ENCODE data around the gene NPAS3. TPM values are rescaled to one million over a fixed set of nuclear protein-coding genes. Genes with fewer than 3 reads are reported as not detected.

NPAS3 gene
- total and polyA plus RNA-seq, 10 donors: 0.13 to 9.5 (median 2.9) TPM

DNA sequence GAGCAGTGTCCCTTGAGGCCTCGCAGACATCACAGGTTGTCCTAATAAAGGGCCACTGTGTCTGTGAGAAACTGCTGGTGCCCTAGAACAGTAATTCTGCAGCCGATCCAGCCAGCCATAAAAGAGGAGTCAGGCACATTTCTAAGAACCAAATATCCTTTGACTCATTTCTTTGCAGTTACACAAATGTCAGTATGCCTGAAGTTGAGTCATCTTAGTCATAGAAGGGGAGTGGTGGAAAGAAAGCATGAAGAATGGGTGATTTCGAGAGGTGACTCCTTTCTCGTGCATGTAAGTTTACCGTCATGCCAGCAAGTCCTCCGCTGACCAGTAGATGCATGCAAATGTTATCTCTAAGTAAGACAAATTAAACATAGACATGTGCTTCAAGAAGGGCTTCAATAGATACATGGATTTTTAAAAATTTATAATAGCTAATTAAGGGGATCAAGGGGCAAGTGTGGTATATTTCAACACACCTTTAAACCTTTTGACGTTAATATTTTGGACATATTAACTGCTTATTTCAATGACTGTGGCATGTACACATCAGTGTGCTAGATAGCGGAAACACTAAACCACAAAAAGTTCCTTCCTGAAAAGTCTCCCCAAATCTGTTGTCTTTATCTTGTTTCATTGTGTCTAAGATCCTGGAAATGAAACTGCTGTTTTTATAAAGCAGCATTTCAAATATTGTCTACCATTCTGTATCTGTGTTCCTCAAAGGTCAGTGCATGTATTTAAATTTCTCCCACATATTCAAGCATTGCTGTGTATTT lies 497.4 kb downstream of the NPAS3 start:
- peaks cover 0 to 7% (median 0%) of the 10 kb centered on the region in 6 donors for H3K4me1 ChIP-seq
- H3K36me3 ChIP-seq: no peaks in the 10 kb centered on the region
- 57 to 75% (median 70%) methylated on average over 8 of the region's 8 CpGs for WGBS, 5 donors
- H3K9me3 ChIP-seq: no peaks in the 10 kb centered on the region
- TF ChIP-seq, protein P1, sequence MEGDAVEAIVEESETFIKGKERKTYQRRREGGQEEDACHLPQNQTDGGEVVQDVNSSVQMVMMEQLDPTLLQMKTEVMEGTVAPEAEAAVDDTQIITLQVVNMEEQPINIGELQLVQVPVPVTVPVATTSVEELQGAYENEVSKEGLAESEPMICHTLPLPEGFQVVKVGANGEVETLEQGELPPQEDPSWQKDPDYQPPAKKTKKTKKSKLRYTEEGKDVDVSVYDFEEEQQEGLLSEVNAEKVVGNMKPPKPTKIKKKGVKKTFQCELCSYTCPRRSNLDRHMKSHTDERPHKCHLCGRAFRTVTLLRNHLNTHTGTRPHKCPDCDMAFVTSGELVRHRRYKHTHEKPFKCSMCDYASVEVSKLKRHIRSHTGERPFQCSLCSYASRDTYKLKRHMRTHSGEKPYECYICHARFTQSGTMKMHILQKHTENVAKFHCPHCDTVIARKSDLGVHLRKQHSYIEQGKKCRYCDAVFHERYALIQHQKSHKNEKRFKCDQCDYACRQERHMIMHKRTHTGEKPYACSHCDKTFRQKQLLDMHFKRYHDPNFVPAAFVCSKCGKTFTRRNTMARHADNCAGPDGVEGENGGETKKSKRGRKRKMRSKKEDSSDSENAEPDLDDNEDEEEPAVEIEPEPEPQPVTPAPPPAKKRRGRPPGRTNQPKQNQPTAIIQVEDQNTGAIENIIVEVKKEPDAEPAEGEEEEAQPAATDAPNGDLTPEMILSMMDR (IDR thresholded peaks at IDR 0.05 in 8 of 11, conservative IDR thresholded peaks at IDR 0.05 in 3 of 11): no peak
- TF ChIP-seq POLR2A (IDR thresholded peaks at IDR 0.05) (no peak), POLR2AphosphoS5 (IDR thresholded peaks at IDR 0.05) (no peak)
- intact Hi-C loops (cut with DNase I; ENCODE audit: low total_unique reads): loop anchor here (10.0 kb wide), 1 partner anchor 861 kb away; no protein-coding TSS in a partner anchor
- no peak overlapping the region for H3K27ac ChIP-seq
- no peak for DNase-seq
- H3K4me3 ChIP-seq: no peak overlapping the region
- no peaks in the 10 kb centered on the region for H3K27me3 ChIP-seq (replicated peaks in 1 of 7)

DNA sequence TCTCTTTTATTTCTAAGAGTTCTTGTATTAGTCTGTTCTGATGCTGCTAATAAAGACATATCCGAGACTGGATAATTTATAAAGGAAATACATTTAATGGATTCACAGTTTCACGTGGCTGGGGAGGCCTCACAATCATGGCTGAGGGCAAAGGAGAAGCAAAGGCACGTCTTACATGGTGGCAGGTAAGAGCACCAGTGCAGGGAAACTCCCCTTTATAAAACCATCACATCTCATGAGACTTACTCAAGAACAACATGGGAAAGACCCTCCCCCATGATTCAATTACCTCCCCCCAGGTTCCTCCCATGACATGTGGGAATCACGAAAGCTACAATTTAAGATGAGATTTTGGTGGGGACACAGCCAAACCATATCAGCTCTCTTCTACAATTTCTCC lies 503.0 kb downstream of the NPAS3 start:
- WGBS, 5 donors: 83 to 93% (median 86%) methylated on average over 4 of the region's 4 CpGs
- H3K4me3 ChIP-seq: no peak overlapping the region
- TF ChIP-seq, protein P1 (IDR thresholded peaks at IDR 0.05 in 8 of 11, conservative IDR thresholded peaks at IDR 0.05 in 3 of 11): no peak
- TF ChIP-seq POLR2AphosphoS5 (IDR thresholded peaks at IDR 0.05) (no peak), POLR2A (IDR thresholded peaks at IDR 0.05) (no peak)
- peaks cover 0 to 4% (median 0%) of the 10 kb centered on the region in 6 donors for H3K4me1 ChIP-seq
- H3K27ac ChIP-seq: no peak overlapping the region
- H3K9me3 ChIP-seq: peaks cover 0 to 7% (median 0%) of the 10 kb centered on the region in 8 donors
- no peaks in the 10 kb centered on the region for H3K27me3 ChIP-seq (replicated peaks in 1 of 7)
- DNase-seq: no peak
- no peaks in the 10 kb centered on the region for H3K36me3 ChIP-seq
- intact Hi-C loops (cut with DNase I; ENCODE audit: low total_unique reads): no loop called here

DNA sequence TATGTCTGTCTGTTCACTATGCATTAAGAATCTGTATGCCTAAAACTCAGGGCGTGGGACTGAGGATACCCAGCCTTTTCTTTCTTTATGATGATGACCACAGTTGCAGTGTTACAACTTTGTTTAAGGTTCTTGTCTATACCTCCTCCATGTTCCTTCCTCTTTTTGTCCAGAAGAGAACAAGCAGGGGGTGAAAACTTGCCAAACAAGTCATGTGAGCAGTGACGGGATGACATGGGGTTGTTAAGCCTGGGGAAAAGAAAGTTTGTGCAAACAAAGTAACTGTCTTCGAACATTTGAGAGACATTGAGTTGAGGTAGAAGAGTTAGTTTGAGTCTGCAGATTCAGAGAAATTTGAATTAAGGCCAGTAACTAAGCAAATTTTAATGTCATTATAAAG lies 505.5 kb downstream of the NPAS3 start:
- no peaks in the 10 kb centered on the region for H3K36me3 ChIP-seq
- H3K9me3 ChIP-seq: peaks cover 0 to 7% (median 0%) of the 10 kb centered on the region in 8 donors
- WGBS, 5 donors: 43 to 72% (median 57%) methylated on average over 3 of the region's 3 CpGs
- H3K27ac ChIP-seq: no peak overlapping the region
- no peak overlapping the region for H3K4me3 ChIP-seq
- no peaks in the 10 kb centered on the region for H3K27me3 ChIP-seq (replicated peaks in 1 of 7)
- DNase-seq: no peak
- TF ChIP-seq, protein P1 (IDR thresholded peaks at IDR 0.05 in 8 of 11, conservative IDR thresholded peaks at IDR 0.05 in 3 of 11): no peak
- TF ChIP-seq POLR2A (IDR thresholded peaks at IDR 0.05) (no peak), POLR2AphosphoS5 (IDR thresholded peaks at IDR 0.05) (no peak)
- intact Hi-C loops (cut with DNase I; ENCODE audit: low total_unique reads): no loop called here
- H3K4me1 ChIP-seq: no peaks in the 10 kb centered on the region

DNA sequence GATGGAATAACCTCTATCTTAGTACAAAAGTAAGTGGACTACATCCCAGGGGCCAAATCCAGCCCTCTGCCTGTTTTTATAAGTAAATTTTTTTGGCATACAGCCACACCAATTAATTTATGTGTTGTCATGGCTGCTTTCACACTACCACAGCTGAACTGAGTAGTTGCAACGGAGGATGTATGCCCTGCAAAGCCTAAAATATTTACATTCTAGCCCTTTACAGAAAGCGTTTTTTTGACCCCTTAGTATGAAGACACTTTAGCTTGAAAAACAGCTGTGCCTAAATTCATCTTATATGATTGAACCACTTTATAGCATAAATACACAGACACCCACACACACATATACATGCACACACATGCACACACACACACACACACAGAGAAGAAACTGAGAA lies 510.6 kb downstream of the NPAS3 start:
- 51 to 63% (median 54%) methylated on average over 2 of the region's 2 CpGs for WGBS, 5 donors
- TF ChIP-seq, protein P1 (IDR thresholded peaks at IDR 0.05 in 8 of 11, conservative IDR thresholded peaks at IDR 0.05 in 3 of 11): no peak
- no peak for TF ChIP-seq POLR2AphosphoS5 (IDR thresholded peaks at IDR 0.05)
- TF ChIP-seq POLR2A (IDR thresholded peaks at IDR 0.05): no peak
- DNase-seq: no peak
- H3K36me3 ChIP-seq: no peaks in the 10 kb centered on the region
- no peaks in the 10 kb centered on the region for H3K27me3 ChIP-seq (replicated peaks in 1 of 7)
- H3K9me3 ChIP-seq: no peaks in the 10 kb centered on the region
- no peaks in the 10 kb centered on the region for H3K4me1 ChIP-seq
- H3K4me3 ChIP-seq: no peak overlapping the region
- no peak overlapping the region for H3K27ac ChIP-seq
- intact Hi-C loops (cut with DNase I; ENCODE audit: low total_unique reads): no loop called here
